CD8-positive, alpha-beta memory T cell (primary cell): ENCODE measurements around the gene CPNE9. TPM values are rescaled to one million over a fixed set of nuclear protein-coding genes. Genes with fewer than 3 reads are reported as not detected.
A peak's percentile ranks its signal among the peaks of the same experiment; 100 is the strongest.

Experiments used
- CTCF ChIA-PET: fragments of 350-600 bp; sonication (Branson Sonifier 250); formaldehyde crosslinking; loops from one replicate; lab custom pipeline; 2021; ENCODE audit warnings: antibody characterized with exemption; lab: Charles Lee
- POLR2A ChIA-PET: fragments of 350-600 bp; sonication (Branson Sonifier 250); formaldehyde crosslinking; loops from one replicate; lab custom pipeline; 2021; ENCODE audit warnings: antibody characterized with exemption; lab: Charles Lee
- DNase-seq, 5 donors: peaks; one replicate each; pipeline versions ENCODE4 v3.0.0 to v3.0.0-alpha.2; 2020 to 2022; ENCODE audit warnings: mixed read lengths in 1 of 5
- H3K27ac ChIP-seq: one replicate; pipeline ENCODE4 v1.7.0; 2013; ENCODE audit warnings: low read depth, mild to moderate bottlenecking, low read length, moderate library complexity
- H3K27me3 ChIP-seq: 2 replicates; pipeline ENCODE4 v1.7.0; 2013; ENCODE audit warnings: low read length, mild to moderate bottlenecking; ENCODE audit not compliant: insufficient read depth, poor library complexity, severe bottlenecking
- H3K36me3 ChIP-seq: 2 replicates; pipeline ENCODE4 v1.7.0; 2013; ENCODE audit warnings: mild to moderate bottlenecking, low read length, moderate library complexity; ENCODE audit not compliant: insufficient read depth
- H3K4me1 ChIP-seq: 2 replicates; pipeline ENCODE4 v1.7.0; 2013; ENCODE audit warnings: mild to moderate bottlenecking, low read length, moderate library complexity; ENCODE audit not compliant: insufficient read depth
- H3K4me3 ChIP-seq: 2 replicates; pipeline ENCODE4 v1.7.0; 2013; ENCODE audit warnings: mild to moderate bottlenecking, low read length
- H3K9me3 ChIP-seq: 2 replicates; pipeline ENCODE4 v1.7.0; 2013; ENCODE audit warnings: mild to moderate bottlenecking, low read length
- H3K27ac Mint-ChIP-seq, 8 donors: one replicate each; pipeline ENCODE4 v1.8.0; 2020 to 2021; ENCODE audit warnings: mixed read lengths in 8 of 8, mild to moderate bottlenecking in 6 of 8, inconsistent platforms in 3 of 8, moderate library complexity in 3 of 8
- H3K27me3 Mint-ChIP-seq, 2 donors: one replicate each; pipeline ENCODE4 v1.8.0; 2020 to 2021; ENCODE audit warnings: mixed read lengths in 2 of 2, mild to moderate bottlenecking in 1 of 2, moderate library complexity in 1 of 2
- H3K36me3 Mint-ChIP-seq, 3 donors: one replicate each; pipeline ENCODE4 v1.8.0; 2020 to 2021; ENCODE audit warnings: mixed read lengths in 3 of 3, inconsistent platforms in 1 of 3, mild to moderate bottlenecking in 1 of 3
- H3K4me1 Mint-ChIP-seq, 3 donors: one replicate each; pipeline ENCODE4 v1.8.0; 2020 to 2021; ENCODE audit warnings: mixed read lengths in 3 of 3, inconsistent platforms in 1 of 3, mild to moderate bottlenecking in 1 of 3
- H3K4me3 Mint-ChIP-seq, 7 donors: one replicate each; pipeline ENCODE4 v1.8.0; 2020 to 2021; ENCODE audit warnings: mixed read lengths in 7 of 7, mild to moderate bottlenecking in 6 of 7, moderate library complexity in 4 of 7, inconsistent platforms in 2 of 7
- H3K9me3 Mint-ChIP-seq, 5 donors: one replicate each; pipeline ENCODE4 v1.8.0; 2020 to 2022; ENCODE audit warnings: mixed read lengths in 5 of 5, mild to moderate bottlenecking in 3 of 5, moderate library complexity in 2 of 5, inconsistent platforms in 1 of 5
- polyA plus RNA-seq: library from polyadenylated mRNA; unstranded; fragments of 300-500 nt; fragmentation: Illumina TruSeq; gene quantifications from one replicate; pipeline ENCODE4 v1.2.3, GENCODE V29; 2021
- total RNA-seq, 2 experiments: library from RNA; stranded (reverse); gene quantifications; one replicate each; pipeline ENCODE4 v1.2.3, GENCODE V29; 2021

The CPNE9 gene
- total and polyA plus RNA-seq, 3 experiments from 2014 or later = 0.16 TPM; not detected in 2

DNA sequence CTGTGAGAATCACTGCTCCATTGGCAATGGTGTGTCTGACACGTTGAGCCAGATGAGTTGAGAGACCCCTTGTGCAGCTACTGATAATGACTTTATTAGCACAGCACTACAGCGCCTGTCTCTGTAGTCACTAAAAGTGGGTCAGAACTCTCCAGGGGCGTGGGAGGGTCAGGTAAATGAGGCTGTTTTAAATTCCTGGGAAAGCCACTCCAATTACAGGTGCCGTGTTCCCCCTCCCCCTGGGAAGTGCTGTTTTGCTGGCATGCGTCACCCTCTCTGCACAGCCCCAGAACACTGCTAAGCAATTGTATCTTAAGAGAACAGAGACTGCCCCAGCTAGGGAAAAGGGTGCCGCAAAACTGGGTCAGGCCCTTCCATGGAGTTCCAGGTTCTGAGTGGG lies 21.5 kb upstream of the CPNE9 start:
- no peak overlapping the region for H3K27ac Mint-ChIP-seq
- POLR2A ChIA-PET = no interaction called here
- peaks cover 90% of the 10 kb centered on the region for H3K36me3 ChIP-seq
- DNase-seq = no peak
- peaks cover 38 to 99% (median 57%) of the 10 kb centered on the region in 3 donors for H3K36me3 Mint-ChIP-seq
- no peaks in the 10 kb centered on the region for H3K9me3 Mint-ChIP-seq
- H3K27me3 Mint-ChIP-seq = no peaks in the 10 kb centered on the region
- H3K4me3 Mint-ChIP-seq = no peak overlapping the region
- H3K27ac ChIP-seq = no peak overlapping the region
- H3K27me3 ChIP-seq = no peaks in the 10 kb centered on the region
- no peaks in the 10 kb centered on the region for H3K4me1 Mint-ChIP-seq
- no peaks in the 10 kb centered on the region for H3K4me1 ChIP-seq
- H3K9me3 ChIP-seq = no peaks in the 10 kb centered on the region
- CTCF ChIA-PET = no interaction called here
- H3K4me3 ChIP-seq = no peak overlapping the region

DNA sequence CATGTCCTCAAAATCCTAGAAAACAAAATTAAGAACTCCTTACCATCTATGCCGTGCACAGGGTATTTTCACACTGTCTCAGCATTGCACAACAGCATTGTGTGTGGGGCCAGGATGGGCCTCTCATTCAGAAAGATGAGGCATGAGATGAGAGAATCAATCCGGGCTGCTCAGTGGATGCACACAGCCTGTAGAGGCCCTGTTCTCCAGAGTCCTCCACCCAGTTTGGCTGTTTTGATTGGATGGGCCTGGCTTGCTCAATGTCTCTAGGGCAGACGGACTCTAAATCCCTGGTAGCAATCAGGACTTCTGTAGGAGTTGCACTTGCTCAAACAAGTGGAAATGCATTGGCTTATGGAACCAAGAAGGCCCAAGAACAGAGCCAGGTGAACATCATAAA lies 20.2 kb upstream of the CPNE9 start:
- POLR2A ChIA-PET = no interaction called here
- peaks cover 82% of the 10 kb centered on the region for H3K36me3 ChIP-seq
- CTCF ChIA-PET = no interaction called here
- DNase-seq = no peak
- Mint-ChIP-seq H3K4me3 (no peak overlapping the region), H3K27ac (no peak overlapping the region), H3K9me3 (no peaks in the 10 kb centered on the region), H3K4me1 (no peaks in the 10 kb centered on the region), H3K36me3 (peaks cover 28 to 99% (median 47%) of the 10 kb centered on the region in 3 donors), H3K27me3 (no peaks in the 10 kb centered on the region)
- H3K4me1 ChIP-seq = no peaks in the 10 kb centered on the region
- H3K9me3 ChIP-seq = no peaks in the 10 kb centered on the region
- no peak overlapping the region for H3K4me3 ChIP-seq
- H3K27me3 ChIP-seq = no peaks in the 10 kb centered on the region
- no peak overlapping the region for H3K27ac ChIP-seq

DNA sequence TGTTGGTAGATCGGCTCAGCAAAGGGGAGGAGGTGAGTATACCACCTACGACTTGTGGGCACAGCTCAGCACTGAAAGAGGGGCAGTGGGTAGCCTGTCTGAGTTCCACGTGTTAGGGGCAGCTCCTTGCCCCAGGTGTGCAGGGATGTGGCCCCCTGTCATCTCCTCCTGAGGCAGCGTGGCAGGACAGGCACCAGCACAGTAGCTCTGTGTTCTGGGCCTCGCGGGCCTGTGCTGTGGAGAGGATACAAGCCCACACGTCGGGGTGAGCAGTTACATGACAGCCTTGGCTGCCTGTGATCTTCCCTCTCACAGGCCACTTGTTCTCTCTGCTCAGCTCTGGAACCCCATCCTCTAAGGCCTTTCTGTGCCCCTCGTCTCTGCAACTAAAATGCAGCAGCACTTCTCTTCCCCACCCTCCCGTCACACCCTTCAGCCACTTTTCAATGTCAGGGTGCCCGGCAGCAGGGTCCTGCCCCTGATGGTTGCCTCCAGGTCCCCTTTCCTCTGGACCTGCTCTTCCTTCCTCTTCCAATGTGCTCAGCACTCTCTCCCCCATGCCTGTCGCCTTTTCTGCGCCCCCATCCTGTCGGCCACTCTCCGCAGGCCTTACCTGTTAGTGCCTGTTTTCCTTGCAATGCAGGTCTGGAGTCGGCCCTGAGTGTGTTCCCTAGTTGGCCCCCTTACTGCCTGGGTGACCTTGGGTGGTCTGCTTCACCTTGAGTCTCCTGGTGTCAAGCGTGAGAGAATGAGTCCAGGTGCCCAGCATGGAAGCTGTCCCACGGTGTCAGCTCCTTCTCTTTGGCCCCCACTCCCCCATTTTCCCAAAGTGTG lies 18.2 kb upstream of the CPNE9 start:
- Histone ChIP-seq H3K27ac (no peak overlapping the region), H3K36me3 (peaks cover 85% of the 10 kb centered on the region), H3K4me1 (no peaks in the 10 kb centered on the region), H3K4me3 (no peak overlapping the region), H3K9me3 (no peaks in the 10 kb centered on the region), H3K27me3 (no peaks in the 10 kb centered on the region)
- Mint-ChIP-seq H3K4me3 (peak overlapping the region in 1 of 7 donors; percentile 50), H3K9me3 (no peaks in the 10 kb centered on the region), H3K36me3 (peaks cover 18 to 99% (median 40%) of the 10 kb centered on the region in 3 donors), H3K27ac (no peak overlapping the region), H3K4me1 (no peaks in the 10 kb centered on the region), H3K27me3 (no peaks in the 10 kb centered on the region)
- ChIA-PET CTCF (interaction anchor here (0.7 kb wide), 1 partner anchor 23 kb away, joined by 3 read pairs; no protein-coding TSS in a partner anchor), POLR2A (no interaction called here)
- no peak for DNase-seq

DNA sequence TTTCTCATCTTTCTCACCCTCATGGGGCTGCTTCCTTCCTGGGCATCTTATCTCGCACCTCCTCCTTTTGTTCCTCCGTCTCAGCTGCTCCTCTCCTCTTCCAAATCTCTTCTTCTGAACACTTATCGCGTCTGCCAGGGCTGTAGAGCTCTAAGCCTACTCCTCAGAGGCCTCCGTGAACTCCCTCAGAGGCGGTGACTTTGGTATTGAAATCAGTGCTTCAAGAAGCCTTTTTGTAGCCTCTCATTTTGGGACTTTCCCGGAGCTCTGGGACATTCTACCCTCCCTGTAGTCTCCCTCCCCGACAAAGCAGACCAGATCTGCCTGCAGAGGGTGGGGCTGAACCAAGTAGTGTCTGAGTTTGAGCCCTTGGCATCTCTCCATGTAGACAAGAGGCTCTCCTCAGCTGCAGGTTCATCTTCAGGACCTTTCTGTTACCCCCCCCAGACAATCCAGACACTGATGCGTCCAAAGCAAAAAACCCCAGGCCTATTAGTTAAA lies 17.5 kb upstream of the CPNE9 start:
- Histone ChIP-seq H3K27ac (no peak overlapping the region), H3K36me3 (peaks cover 85% of the 10 kb centered on the region), H3K9me3 (no peaks in the 10 kb centered on the region), H3K27me3 (no peaks in the 10 kb centered on the region), H3K4me1 (no peaks in the 10 kb centered on the region), H3K4me3 (no peak overlapping the region)
- no peak for DNase-seq
- ChIA-PET CTCF (no interaction called here), POLR2A (no interaction called here)
- no peaks in the 10 kb centered on the region for H3K27me3 Mint-ChIP-seq
- H3K4me3 Mint-ChIP-seq = no peak overlapping the region
- H3K9me3 Mint-ChIP-seq = no peaks in the 10 kb centered on the region
- H3K36me3 Mint-ChIP-seq = peaks cover 15 to 99% (median 38%) of the 10 kb centered on the region in 3 donors
- H3K27ac Mint-ChIP-seq = peak overlapping the region in 1 of 8 donors; percentile 64
- no peaks in the 10 kb centered on the region for H3K4me1 Mint-ChIP-seq

DNA sequence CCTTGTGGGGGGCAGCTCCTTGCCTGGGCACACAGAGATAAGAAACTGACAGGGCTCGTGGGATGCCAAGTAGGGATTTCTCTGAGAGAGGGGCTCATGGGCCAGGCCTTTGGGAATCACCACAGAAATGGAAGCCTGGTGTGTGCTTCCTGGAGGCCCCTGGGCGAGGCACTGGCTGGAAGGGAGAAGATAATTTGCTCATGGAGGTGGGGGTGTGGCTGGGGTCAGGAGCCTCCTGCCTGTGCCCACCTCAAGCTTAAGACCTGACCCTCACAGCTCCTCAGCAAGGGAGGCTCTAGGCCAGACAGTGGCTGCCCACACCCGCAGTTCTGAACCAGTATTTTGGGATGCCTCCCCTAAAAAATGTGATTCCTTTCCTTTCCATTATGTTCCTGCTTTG lies 16.9 kb upstream of the CPNE9 start:
- no peaks in the 10 kb centered on the region for H3K9me3 Mint-ChIP-seq
- H3K4me1 Mint-ChIP-seq = no peaks in the 10 kb centered on the region
- no peak overlapping the region for H3K4me3 ChIP-seq
- peaks cover 11 to 99% (median 32%) of the 10 kb centered on the region in 3 donors for H3K36me3 Mint-ChIP-seq
- no peaks in the 10 kb centered on the region for H3K9me3 ChIP-seq
- H3K36me3 ChIP-seq = peaks cover 79% of the 10 kb centered on the region
- H3K4me3 Mint-ChIP-seq = no peak overlapping the region
- no peaks in the 10 kb centered on the region for H3K27me3 Mint-ChIP-seq
- ChIA-PET CTCF (no interaction called here), POLR2A (no interaction called here)
- no peaks in the 10 kb centered on the region for H3K4me1 ChIP-seq
- no peak for DNase-seq
- H3K27me3 ChIP-seq = no peaks in the 10 kb centered on the region
- H3K27ac ChIP-seq = no peak overlapping the region
- peak overlapping the region in 1 of 8 donors; percentile 64 for H3K27ac Mint-ChIP-seq

DNA sequence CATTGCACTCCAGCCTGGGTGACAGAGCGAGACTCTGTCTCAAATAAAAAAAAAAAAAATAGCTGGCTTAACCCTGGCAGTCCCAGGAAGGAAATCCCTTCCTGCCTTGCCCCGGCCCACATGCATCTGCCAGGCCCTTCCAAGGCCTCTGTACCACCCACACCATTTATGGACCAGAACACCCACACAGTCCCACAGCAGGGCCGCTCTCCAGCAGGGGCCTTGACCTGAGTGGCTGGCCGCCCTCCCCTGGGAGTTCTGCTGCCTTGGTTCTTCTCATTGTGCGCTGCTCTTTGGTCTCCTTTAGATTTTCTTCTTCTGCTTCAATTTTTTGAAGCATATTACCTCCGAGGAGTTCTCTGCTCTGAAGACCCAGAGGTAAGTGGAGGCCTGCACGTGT lies 16.1 kb upstream of the CPNE9 start:
- no peaks in the 10 kb centered on the region for H3K4me1 Mint-ChIP-seq
- Histone ChIP-seq H3K27me3 (no peaks in the 10 kb centered on the region), H3K27ac (no peak overlapping the region), H3K4me3 (no peak overlapping the region), H3K4me1 (no peaks in the 10 kb centered on the region), H3K9me3 (no peaks in the 10 kb centered on the region), H3K36me3 (peaks cover 76% of the 10 kb centered on the region)
- H3K4me3 Mint-ChIP-seq = no peak overlapping the region
- no peaks in the 10 kb centered on the region for H3K9me3 Mint-ChIP-seq
- peaks cover 14 to 99% (median 31%) of the 10 kb centered on the region in 3 donors for H3K36me3 Mint-ChIP-seq
- ChIA-PET POLR2A (no interaction called here), CTCF (no interaction called here)
- no peak for DNase-seq
- H3K27me3 Mint-ChIP-seq = no peaks in the 10 kb centered on the region
- H3K27ac Mint-ChIP-seq = no peak overlapping the region

DNA sequence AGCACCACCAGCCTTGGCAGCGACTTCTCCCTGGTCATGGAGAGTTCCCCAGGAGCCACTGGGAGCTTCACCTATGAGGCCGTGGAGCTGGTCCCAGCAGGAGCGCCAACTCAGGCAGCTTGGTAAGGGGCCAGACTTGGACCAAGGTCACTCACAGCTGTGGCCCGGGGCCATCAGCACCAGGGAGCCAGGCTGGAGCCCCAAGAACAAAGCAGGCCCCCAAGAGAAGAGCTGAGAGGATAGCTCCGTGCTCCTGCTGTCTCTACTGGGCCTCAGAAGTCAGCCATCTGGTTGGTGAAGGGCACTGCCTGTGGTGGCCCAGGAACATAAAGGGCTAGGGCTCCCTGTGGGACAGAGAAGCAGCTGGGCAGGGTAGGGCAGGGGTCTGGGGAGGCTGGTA lies 14.7 kb upstream of the CPNE9 start:
- no peak overlapping the region for H3K4me3 Mint-ChIP-seq
- no peaks in the 10 kb centered on the region for H3K4me1 Mint-ChIP-seq
- Histone ChIP-seq H3K4me3 (no peak overlapping the region), H3K36me3 (peaks cover 72% of the 10 kb centered on the region), H3K27ac (no peak overlapping the region), H3K9me3 (no peaks in the 10 kb centered on the region), H3K4me1 (no peaks in the 10 kb centered on the region), H3K27me3 (no peaks in the 10 kb centered on the region)
- POLR2A ChIA-PET = no interaction called here
- peaks cover 21 to 99% (median 40%) of the 10 kb centered on the region in 3 donors for H3K36me3 Mint-ChIP-seq
- CTCF ChIA-PET = no interaction called here
- H3K27ac Mint-ChIP-seq = peak overlapping the region in 1 of 8 donors; percentile 37
- H3K9me3 Mint-ChIP-seq = no peaks in the 10 kb centered on the region
- DNase-seq = peak in 1 of 5 donors; percentile 24
- no peaks in the 10 kb centered on the region for H3K27me3 Mint-ChIP-seq

DNA sequence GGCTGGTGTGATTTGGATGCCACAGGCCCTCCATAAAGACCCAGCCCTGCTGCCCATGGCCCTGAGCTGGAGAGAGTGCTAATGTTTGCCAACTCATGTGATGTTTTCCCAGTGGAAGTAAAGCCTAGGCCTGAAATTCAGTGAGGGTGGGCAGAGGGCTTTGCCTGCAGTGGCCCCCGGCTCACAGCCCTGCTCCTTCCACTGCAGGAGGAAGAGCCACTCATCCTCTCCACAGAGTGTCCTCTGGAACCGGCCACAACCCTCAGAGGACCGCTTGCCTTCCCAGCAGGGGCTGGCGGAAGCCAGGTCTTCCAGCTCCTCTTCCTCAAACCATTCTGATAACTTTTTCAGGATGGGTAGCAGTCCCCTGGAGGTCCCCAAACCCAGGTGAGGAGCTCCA lies 13.9 kb upstream of the CPNE9 start:
- H3K36me3 Mint-ChIP-seq = peaks cover 21 to 99% (median 38%) of the 10 kb centered on the region in 3 donors

More for the DNA sequence above, 13.9 kb upstream of the CPNE9 start:
- no peaks in the 10 kb centered on the region for H3K9me3 Mint-ChIP-seq
- Histone ChIP-seq H3K27ac (no peak overlapping the region), H3K4me3 (no peak overlapping the region), H3K27me3 (no peaks in the 10 kb centered on the region), H3K4me1 (no peaks in the 10 kb centered on the region), H3K9me3 (no peaks in the 10 kb centered on the region), H3K36me3 (peaks cover 71% of the 10 kb centered on the region)
- H3K27ac Mint-ChIP-seq = peak overlapping the region in 2 of 8 donors; percentile 19 to 37
- no peaks in the 10 kb centered on the region for H3K4me1 Mint-ChIP-seq
- no peaks in the 10 kb centered on the region for H3K27me3 Mint-ChIP-seq
- ChIA-PET CTCF (no interaction called here), POLR2A (no interaction called here)
- DNase-seq = peak in 1 of 5 donors; percentile 1
- no peak overlapping the region for H3K4me3 Mint-ChIP-seq
